GM12878 (cell line): Measurements from ENCODE around the gene TEX22. TPM values are rescaled to one million over a fixed set of nuclear protein-coding genes. Genes with fewer than 3 reads are reported as not detected.

Experiments
- ATAC-seq: fragments of 200-7000 bp; cut with Tn5 transposase; 3 replicates; pipeline ENCODE4 v1.9.1; 2020; ENCODE audit warnings: mild to moderate bottlenecking, moderate library complexity
- BruUV-seq: library from RNA; stranded (reverse); fragments of 400-500 nt; replicated peaks from 2 replicates; lab custom pipeline; 2021; lab: Mats Ljungman, UMichigan
- CTCF ChIA-PET: fragments of 300-600 bp; sonication (Branson Sonifier 250); formaldehyde crosslinking; extraction: SDS; loops from one replicate; lab custom pipeline; 2021; ENCODE audit warnings: inconsistent platforms; lab: Yijun Ruan, JAX
- POLR2A ChIA-PET: fragments of 350-600 bp; formaldehyde crosslinking; extraction: SDS; loops from one replicate; lab custom pipeline; 2021; ENCODE audit warnings: inconsistent platforms; lab: Charles Lee
- RAD21 ChIA-PET: fragments of 300-600 bp; sonication (Branson Sonifier 250); formaldehyde crosslinking; loops from one replicate; lab custom pipeline; 2023; ENCODE audit warnings: antibody characterized with exemption; ENCODE audit not compliant: unreplicated experiment; lab: Charles Lee
- SMC1A ChIA-PET: fragments of 300-600 bp; sonication (Branson Sonifier 250); formaldehyde crosslinking; loops from one replicate; lab custom pipeline; 2023; ENCODE audit not compliant: unreplicated experiment, uncharacterized antibody; lab: Charles Lee
- DNase-seq: peaks from one replicate; pipeline ENCODE4 v3.0.0-alpha.2; 2011; ENCODE audit warnings: low read depth, low spot score
- FAIRE-seq: peaks from 3 replicates; lab custom pipeline; 2011; peaks lifted over from hg19 to GRCh38; lab: Jason Lieb, UNC
- H2AFZ ChIP-seq: 2 replicates; pipeline ENCODE4 v1.6.0; 2011; ENCODE audit warnings: low read depth, low read length, control low read depth; ENCODE audit not compliant: control insufficient read depth
- H3K27ac ChIP-seq: 2 replicates; pipeline ENCODE4 v1.5.1; 2011; ENCODE audit warnings: control low read depth; ENCODE audit not compliant: control insufficient read depth, insufficient read depth
- H3K27me3 ChIP-seq, 2 experiments: replicated peaks in 1 of 2; 2 replicates each; pipeline versions ENCODE4 v1.6.0 to v1.6.1; 2011; ENCODE audit warnings: low read length in 1 of 2; ENCODE audit not compliant: control insufficient read depth in 2 of 2, insufficient read depth in 2 of 2
- H3K36me3 ChIP-seq, 2 experiments: 2 replicates each; pipeline ENCODE4 v1.5.1; 2011; ENCODE audit warnings: low read length in 1 of 2; ENCODE audit not compliant: control insufficient read depth in 2 of 2, insufficient read depth in 2 of 2
- H3K4me1 ChIP-seq: 2 replicates; pipeline ENCODE4 v1.6.1; 2011; ENCODE audit warnings: mild to moderate bottlenecking, low read length, moderate library complexity, mixed read lengths; ENCODE audit not compliant: control insufficient read depth, insufficient read depth
- H3K4me2 ChIP-seq: 2 replicates; pipeline ENCODE4 v1.6.0; 2011; ENCODE audit warnings: control low read depth; ENCODE audit not compliant: control insufficient read depth, insufficient read depth
- H3K4me3 ChIP-seq: fragments of 200-600 bp; sonication (generic); 2 replicates; pipeline ENCODE4 v1.5.1; 2016
- H3K79me2 ChIP-seq: 2 replicates; pipeline ENCODE4 v1.6.0; 2011; ENCODE audit warnings: low read length; ENCODE audit not compliant: control insufficient read depth, insufficient read depth
- H3K9ac ChIP-seq: 2 replicates; pipeline ENCODE4 v1.8.0; 2011; ENCODE audit warnings: low read length, control low read depth, mixed read lengths; ENCODE audit not compliant: control insufficient read depth, insufficient read depth
- H3K9me3 ChIP-seq: replicated peaks from 3 replicates; pipeline ENCODE4 v1.5.1; 2011; ENCODE audit warnings: mild to moderate bottlenecking, low read length; ENCODE audit not compliant: control insufficient read depth, insufficient read depth
- H4K20me1 ChIP-seq: 2 replicates; pipeline ENCODE4 v1.6.0; 2011; ENCODE audit not compliant: control insufficient read depth, insufficient read depth
- IRF4 ChIP-seq: IDR thresholded peaks from 2 replicates; pipeline ENCODE4 v1.6.1; 2011; ENCODE audit warnings: low read depth, low read length
- SUPT20H ChIP-seq: IDR thresholded peaks from 2 replicates; pipeline ENCODE4 v1.6.1; 2011; ENCODE audit warnings: low read depth, mild to moderate bottlenecking, low read length, moderate library complexity, borderline replicate concordance; ENCODE audit not compliant: control insufficient read depth
- TCF7 ChIP-seq: IDR thresholded peaks from 2 replicates; pipeline ENCODE4 v1.6.1; 2014; ENCODE audit warnings: antibody characterized with exemption, borderline replicate concordance
- USF2 ChIP-seq: IDR thresholded peaks from 2 replicates; pipeline ENCODE4 v1.6.1; 2011; ENCODE audit warnings: low read depth, low read length, improper control_type of control experiment, borderline replicate concordance
- ZBTB11 ChIP-seq: fragments of 450-650 bp; formaldehyde crosslinking; IDR thresholded peaks from 2 replicates; pipeline ENCODE4 v1.5.0; 2022; ENCODE audit warnings: mild to moderate bottlenecking, missing genetic modification characterization
- WGBS: methylation state at CpG from one replicate; pipeline ENCODE4 v1.1.6; 2016; ENCODE audit warnings: low lambda C conversion rate; ENCODE audit not compliant: insufficient replicate concordance, insufficient coverage; ENCODE audit errors: missing lambda C conversion rate; 5-methylcytosine and 5-hydroxymethylcytosine counted together
- in situ Hi-C: fragments of 300-500 bp; cut with MboI; formaldehyde crosslinking; loops from 9 replicates; pipeline ENCODE4 v1.14.3; 2018; ENCODE audit warnings: mixed read lengths
- intact Hi-C: fragments of 100-400 bp; cut with micrococcal nuclease; formaldehyde crosslinking; loops from one replicate; pipeline ENCODE4 v1.14.2; 2022; ENCODE audit not compliant: unreplicated experiment
- polyA plus RNA-seq, 11 experiments: library from polyadenylated mRNA; depleted of rRNA in 4 of 11; unstranded in 6 of 11; stranded (reverse) in 5 of 11; fragments of >200 nt; fragmentation: Nextera tagmentation in 4 of 11; fragmentation: Illumina TruSeq in 1 of 11; extraction: Ambion mirVana in 4 of 11; extraction: Trizol in 1 of 11; gene quantifications; 1 replicate in 1 of 11; 2 replicates in 10 of 11; pipeline versions ENCODE4 v1.2.1 to v1.2.3, GENCODE V29; 2011 to 2016; ENCODE audit warnings: inconsistent platforms in 2 of 11, missing spikeins in 2 of 11, low read depth in 1 of 11
- total RNA-seq, 4 experiments: library from RNA; depleted of rRNA in 3 of 4; stranded (reverse); fragments of >200 nt in 3 of 4; fragmentation: Illumina TruSeq in 1 of 4; extraction: Trizol in 1 of 4; gene quantifications; 2 replicates each; pipeline versions ENCODE4 v1.2.1 to v1.2.3, GENCODE V29; 2013 to 2021

TEX22 gene
- total and polyA plus RNA-seq, 10 of the 15 experiments (the other 5 are each of a cell fraction or from before 2014, with no cell fraction given) = 0.02 to 4.0 (median 0.63) TPM; not detected in 1

- ChIA-PET RAD21 (no interaction called here), POLR2A (no interaction called here), CTCF (no interaction called here), SMC1A (no interaction called here)
- in situ Hi-C loops (no loop called here), intact Hi-C loops (no loop called here)
- Histone ChIP-seq H2AFZ (no peak overlapping the region), H3K36me3 (no peaks in the 10 kb centered on the region), H3K4me1 (no peaks in the 10 kb centered on the region), H3K27ac (no peak overlapping the region), H3K9me3 (no peaks in the 10 kb centered on the region), H3K27me3 (no peaks in the 10 kb centered on the region), H3K4me3 (no peak overlapping the region), H3K9ac (no peak overlapping the region), H3K4me2 (no peak overlapping the region), H4K20me1 (no peaks in the 10 kb centered on the region), H3K79me2 (no peaks in the 10 kb centered on the region)
- no peak for FAIRE-seq
- TF ChIP-seq TCF7 = no peak
- no peak for TF ChIP-seq SUPT20H
- TF ChIP-seq IRF4 = no peak
- TF ChIP-seq ZBTB11 (CRISPR knock-in tag) = no peak
- TF ChIP-seq USF2 = no peak
- ATAC-seq = no peak
- BruUV-seq = no TSS peak
- WGBS = 77% methylated on average over 26 of the region's 27 CpGs
- no peak for DNase-seq
These were observed 16.6 kb upstream of the TEX22 start for GRCh38 chr14:105381446-105382342.
